GM18505 (cell line): ENCODE results near the gene GOLGA8K.
"Not testable (repeated sequence)": the region's sequence is repeated elsewhere in the genome, so short reads cannot be mapped to it uniquely, and the experiment has no call there.

Experiments used
- ATAC-seq: cut with Tn5 transposase; IDR thresholded peaks from one replicate; pipeline ENCODE4 v1.9.1; 2021; ENCODE audit not compliant: unreplicated experiment

The GOLGA8K gene

GRCh38 chr15:32356909-32357308 lies 46.2 kb downstream of the GOLGA8K start:
- not testable (repeated sequence) for ATAC-seq

- ATAC-seq: not testable (repeated sequence)
Observed at GRCh38 chr15:32352748-32353147, 50.3 kb downstream of the GOLGA8K start.

GRCh38 chr15:32350563-32351220 lies 52.4 kb downstream of the GOLGA8K start:
- not testable (repeated sequence) for ATAC-seq

- ATAC-seq: not testable (repeated sequence)
Observed at GRCh38 chr15:32347037-32347436, 56.1 kb downstream of the GOLGA8K start.

- not testable (repeated sequence) for ATAC-seq
Observed at GRCh38 chr15:32345978-32346547, 57.0 kb downstream of the GOLGA8K start.

- not testable (repeated sequence) for ATAC-seq
Observed at GRCh38 chr15:32343921-32344320, 59.2 kb downstream of the GOLGA8K start.
